Sigmoid colon (tissue), 7 donors: ENCODE data around the gene S100A3. TPM values are rescaled to one million over a fixed set of nuclear protein-coding genes. Genes with fewer than 3 reads are reported as not detected.

ENCODE experiments used
- DNase-seq: peaks from one replicate; pipeline ENCODE4 v3.0.0-alpha.2; 2019
- H3K27ac ChIP-seq, 4 donors: fragments of 200-600 bp; sonication (generic); one replicate each; pipeline ENCODE4 v1.5.1; 2016 to 2019; ENCODE audit warnings: mild to moderate bottlenecking in 1 of 4
- H3K27me3 ChIP-seq, 3 donors: fragments of 200-600 bp; sonication (generic); one replicate each; pipeline ENCODE4 v1.5.1; 2019; ENCODE audit warnings: mild to moderate bottlenecking in 1 of 3
- H3K36me3 ChIP-seq, 4 donors: fragments of 200-600 bp; sonication (generic); one replicate each; pipeline ENCODE4 v1.5.1; 2016 to 2019
- H3K4me1 ChIP-seq, 4 donors: fragments of 200-600 bp; sonication (generic); one replicate each; pipeline ENCODE4 v1.5.1; 2017 to 2019
- H3K4me3 ChIP-seq, 4 donors: fragments of 200-600 bp; sonication (generic); one replicate each; pipeline ENCODE4 v1.5.1; 2017 to 2019; ENCODE audit warnings: mild to moderate bottlenecking in 2 of 4, moderate library complexity in 1 of 4
- H3K9me3 ChIP-seq, 4 donors: fragments of 200-600 bp in 3 of 4; sonication (generic) in 3 of 4; one replicate each; pipeline versions ENCODE4 v1.5.1 to v1.6.1; 2013 to 2019
- EP300 ChIP-seq, 4 donors: sonication (generic); formaldehyde crosslinking; IDR thresholded peaks; one replicate each; pipeline ENCODE4 v1.6.1; 2017; ENCODE audit warnings: antibody characterized with exemption in 4 of 4
- POLR2A ChIP-seq, 2 donors: fragments of 450-650 bp; IDR thresholded peaks; one replicate each; pipeline ENCODE4 v1.6.1; 2016; ENCODE audit warnings: antibody characterized with exemption in 2 of 2, mild to moderate bottlenecking in 2 of 2, moderate library complexity in 2 of 2
- POLR2AphosphoS5 ChIP-seq, 4 donors: sonication (generic); formaldehyde crosslinking; IDR thresholded peaks; one replicate each; pipeline ENCODE4 v1.6.1; 2017; ENCODE audit warnings: antibody characterized with exemption in 4 of 4
- WGBS, 2 donors: extraction: QIAGEN DNeasy Blood & Tissue Kit; methylation state at CpG; one replicate each; pipeline ENCODE4 v1.1.7; 2013; 5-methylcytosine and 5-hydroxymethylcytosine counted together
- intact Hi-C: fragments of 100-400 bp; cut with DNase I; formaldehyde crosslinking; loops from one replicate; pipeline ENCODE4 v1.15.1; 2023
- polyA plus RNA-seq, 3 donors: library from polyadenylated mRNA; stranded (reverse); fragments of 200-250 nt; gene quantifications; one replicate each; pipeline ENCODE4 v1.2.3, GENCODE V29; 2013
- total RNA-seq, 4 donors: library from RNA; depleted of rRNA; stranded (reverse); fragments of >200 nt; gene quantifications; one replicate each; pipeline ENCODE4 v1.1.0, GENCODE V29; 2016
- TF ChIP-seq, protein P1 (sequence below), 4 experiments: fragments of 450-650 bp in 3 of 4; fragments of 200-600 bp in 1 of 4; IDR thresholded peaks; one replicate each; pipeline ENCODE4 v1.5.1; 2016 to 2019; ENCODE audit warnings: antibody characterized with exemption in 4 of 4, mild to moderate bottlenecking in 3 of 4, moderate library complexity in 2 of 4
- donor health status: healthy with polysubstance abuse.
- donor health status: Bipolar disorder and iron deficiency.
- donor health status: healthy.

The S100A3 gene
- total and polyA plus RNA-seq, 7 donors: 1.1 to 4.3 (median 2.9) TPM

DNA sequence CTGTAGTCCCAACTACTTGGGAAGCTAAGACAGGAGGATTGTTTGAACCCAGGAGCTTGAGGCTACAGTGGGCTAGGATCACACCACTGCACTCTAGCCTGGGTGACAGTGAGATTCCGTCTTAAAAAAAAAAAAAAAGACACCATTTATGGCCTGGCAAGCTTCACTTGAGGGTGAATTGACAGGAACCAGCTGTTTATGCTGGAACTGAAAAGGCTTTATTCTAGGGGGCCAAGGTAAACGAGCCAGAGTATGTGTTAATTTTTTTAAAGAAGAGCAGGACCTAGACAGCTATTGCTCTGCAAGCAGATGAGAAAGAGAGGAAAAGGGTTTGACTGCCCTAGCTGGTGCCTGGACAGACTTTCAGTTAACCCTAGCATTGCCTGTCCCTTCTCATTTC lies 50.3 kb downstream of the S100A3 start:
- Histone ChIP-seq H3K36me3 (no peaks in the 10 kb centered on the region), H3K4me3 (no peak overlapping the region), H3K27me3 (no peaks in the 10 kb centered on the region), H3K4me1 (peaks cover 0 to 15% (median 7%) of the 10 kb centered on the region in 4 donors), H3K27ac (no peak overlapping the region), H3K9me3 (no peaks in the 10 kb centered on the region)
- WGBS, 2 donors: 3 to 8% methylated on average over 2 of the region's 2 CpGs
- no peak for TF ChIP-seq POLR2AphosphoS5 (IDR thresholded peaks at IDR 0.05)
- TF ChIP-seq EP300 (IDR thresholded peaks at IDR 0.05): no peak
- TF ChIP-seq, protein P1, sequence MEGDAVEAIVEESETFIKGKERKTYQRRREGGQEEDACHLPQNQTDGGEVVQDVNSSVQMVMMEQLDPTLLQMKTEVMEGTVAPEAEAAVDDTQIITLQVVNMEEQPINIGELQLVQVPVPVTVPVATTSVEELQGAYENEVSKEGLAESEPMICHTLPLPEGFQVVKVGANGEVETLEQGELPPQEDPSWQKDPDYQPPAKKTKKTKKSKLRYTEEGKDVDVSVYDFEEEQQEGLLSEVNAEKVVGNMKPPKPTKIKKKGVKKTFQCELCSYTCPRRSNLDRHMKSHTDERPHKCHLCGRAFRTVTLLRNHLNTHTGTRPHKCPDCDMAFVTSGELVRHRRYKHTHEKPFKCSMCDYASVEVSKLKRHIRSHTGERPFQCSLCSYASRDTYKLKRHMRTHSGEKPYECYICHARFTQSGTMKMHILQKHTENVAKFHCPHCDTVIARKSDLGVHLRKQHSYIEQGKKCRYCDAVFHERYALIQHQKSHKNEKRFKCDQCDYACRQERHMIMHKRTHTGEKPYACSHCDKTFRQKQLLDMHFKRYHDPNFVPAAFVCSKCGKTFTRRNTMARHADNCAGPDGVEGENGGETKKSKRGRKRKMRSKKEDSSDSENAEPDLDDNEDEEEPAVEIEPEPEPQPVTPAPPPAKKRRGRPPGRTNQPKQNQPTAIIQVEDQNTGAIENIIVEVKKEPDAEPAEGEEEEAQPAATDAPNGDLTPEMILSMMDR (IDR thresholded peaks at IDR 0.05): no peak
- no peak for TF ChIP-seq POLR2A (IDR thresholded peaks at IDR 0.05)
- intact Hi-C loops: loop anchor here (5.0 kb wide), 1 partner anchor 36 kb away; the partner anchor contains the start of gene S100A7
- DNase-seq: peak; percentile 0

Other genes starting within 250 kb of the S100A3 start
- gene PGLYRP3, start 236.3 kb downstream of the S100A3 start, total RNA-seq: not detected
- under 1 TPM in 1 of 3 donors, not detected in 2; 0.16 TPM for gene PGLYRP3, start 236.3 kb downstream of the S100A3 start, polyA plus RNA-seq
- not detected for gene PGLYRP4, start 200.4 kb downstream of the S100A3 start, total RNA-seq
- gene PGLYRP4, start 200.4 kb downstream of the S100A3 start, polyA plus RNA-seq: 1 to 10 TPM in 1 of 3 donors, not detected in 2; 1.1 TPM
- 100 to 1,000 TPM in 3 of 4 donors, 10 to 100 TPM in 1; 73.4 to 943 (median 280) TPM for gene S100A9, start 191.4 kb downstream of the S100A3 start, total RNA-seq
- gene S100A9, start 191.4 kb downstream of the S100A3 start, polyA plus RNA-seq: 100 to 1,000 TPM; 221 to 449 (median 351) TPM
- gene S100A12, start 173.6 kb downstream of the S100A3 start, total RNA-seq: not detected
- 10 to 100 TPM in 2 of 3 donors, 1 to 10 TPM in 1; 2.9 to 23.4 (median 20.8) TPM for gene S100A12, start 173.6 kb downstream of the S100A3 start, polyA plus RNA-seq
- gene S100A8, start 158.2 kb downstream of the S100A3 start, total RNA-seq: 100 to 1,000 TPM in 1 of 4 donors, 10 to 100 TPM in 2, not detected in 1; 14.2 to 103 (median 32.1) TPM
- 100 to 1,000 TPM in 1 of 3 donors, 10 to 100 TPM in 2; 68.8 to 109 (median 95.7) TPM for gene S100A8, start 158.2 kb downstream of the S100A3 start, polyA plus RNA-seq
- not detected for gene S100A7A, start 132.7 kb downstream of the S100A3 start, total RNA-seq
- gene S100A7A, start 132.7 kb downstream of the S100A3 start, polyA plus RNA-seq: not detected
- not detected for gene S100A7, start 88.6 kb downstream of the S100A3 start, total RNA-seq
- not detected for gene S100A7, start 88.6 kb downstream of the S100A3 start, polyA plus RNA-seq
- 1,000 to 10,000 TPM in 1 of 4 donors, 100 to 1,000 TPM in 3; 445 to 1,159 (median 590) TPM for gene S100A6, start 13.3 kb downstream of the S100A3 start, total RNA-seq
- 1,000 to 10,000 TPM; 4,079 to 7,223 (median 4,178) TPM for gene S100A6, start 13.3 kb downstream of the S100A3 start, polyA plus RNA-seq
- gene S100A5, start 8.3 kb downstream of the S100A3 start, total RNA-seq: not detected
- not detected for gene S100A5, start 8.3 kb downstream of the S100A3 start, polyA plus RNA-seq
- gene S100A4, start 3.5 kb downstream of the S100A3 start, total RNA-seq: 100 to 1,000 TPM; 189 to 486 (median 288) TPM
- gene S100A4, start 3.5 kb downstream of the S100A3 start, polyA plus RNA-seq: 100 to 1,000 TPM; 304 to 499 (median 336) TPM
- 1 to 10 TPM in 1 of 4 donors, under 1 TPM in 1, not detected in 2; 0.68 to 1.8 TPM for gene S100A2, start 16.6 kb upstream of the S100A3 start, total RNA-seq
- gene S100A2, start 16.6 kb upstream of the S100A3 start, polyA plus RNA-seq: 10 to 100 TPM in 1 of 3 donors, 1 to 10 TPM in 2; 1.8 to 16.2 (median 2.3) TPM
- gene S100A16, start 63.9 kb upstream of the S100A3 start, total RNA-seq: 10 to 100 TPM; 35.6 to 49.9 (median 39.7) TPM
- gene S100A16, start 63.9 kb upstream of the S100A3 start, polyA plus RNA-seq: 100 to 1,000 TPM; 332 to 492 (median 370) TPM
- gene S100A14, start 67.1 kb upstream of the S100A3 start, total RNA-seq: 1 to 10 TPM in 1 of 4 donors, under 1 TPM in 1, not detected in 2; 0.82 to 1.8 TPM
- gene S100A14, start 67.1 kb upstream of the S100A3 start, polyA plus RNA-seq: 1,000 to 10,000 TPM in 1 of 3 donors, 100 to 1,000 TPM in 2; 789 to 1,144 (median 825) TPM
- gene S100A13, start 78.2 kb upstream of the S100A3 start, total RNA-seq: 100 to 1,000 TPM in 3 of 4 donors, 10 to 100 TPM in 1; 86.3 to 305 (median 278) TPM
- 100 to 1,000 TPM; 113 to 302 (median 126) TPM for gene S100A13, start 78.2 kb upstream of the S100A3 start, polyA plus RNA-seq
- 10 to 100 TPM in 2 of 4 donors, 1 to 10 TPM in 2; 2.3 to 22.2 (median 10.9) TPM for gene S100A1, start 79.2 kb upstream of the S100A3 start, total RNA-seq
- gene S100A1, start 79.2 kb upstream of the S100A3 start, polyA plus RNA-seq: 1 to 10 TPM; 3.2 to 6.6 (median 4.4) TPM
- 10 to 100 TPM; 44.8 to 57.8 (median 50.2) TPM for gene CHTOP, start 84.8 kb upstream of the S100A3 start, total RNA-seq
- gene CHTOP, start 84.8 kb upstream of the S100A3 start, polyA plus RNA-seq: 10 to 100 TPM; 35.4 to 65.4 (median 38.6) TPM
- gene SNAPIN, start 109.4 kb upstream of the S100A3 start, total RNA-seq: 10 to 100 TPM; 51.2 to 94.5 (median 85.7) TPM
- gene SNAPIN, start 109.4 kb upstream of the S100A3 start, polyA plus RNA-seq: 10 to 100 TPM; 30.0 to 38.6 (median 34.2) TPM
- 10 to 100 TPM; 59.8 to 94.0 (median 79.7) TPM for gene ILF2, start 121.7 kb upstream of the S100A3 start, total RNA-seq
- 100 to 1,000 TPM in 2 of 3 donors, 10 to 100 TPM in 1; 88.3 to 166 (median 132) TPM for gene ILF2, start 121.7 kb upstream of the S100A3 start, polyA plus RNA-seq
- gene NPR1, start 129.4 kb upstream of the S100A3 start, total RNA-seq: 10 to 100 TPM; 11.1 to 36.2 (median 31.0) TPM
- 1 to 10 TPM in 2 of 3 donors, under 1 TPM in 1; 0.23 to 7.6 (median 5.4) TPM for gene NPR1, start 129.4 kb upstream of the S100A3 start, polyA plus RNA-seq
- 10 to 100 TPM; 31.4 to 53.7 (median 37.3) TPM for gene INTS3, start 178.8 kb upstream of the S100A3 start, total RNA-seq
- 10 to 100 TPM in 1 of 3 donors, 1 to 10 TPM in 2; 5.4 to 30.8 (median 6.2) TPM for gene INTS3, start 178.8 kb upstream of the S100A3 start, polyA plus RNA-seq
- 10 to 100 TPM; 19.7 to 45.7 (median 23.9) TPM for gene SLC27A3, start 226.1 kb upstream of the S100A3 start, total RNA-seq
- gene SLC27A3, start 226.1 kb upstream of the S100A3 start, polyA plus RNA-seq: 10 to 100 TPM in 2 of 3 donors, 1 to 10 TPM in 1; 1.6 to 23.4 (median 15.0) TPM